GM21737 (cell line): ENCODE results near the gene CDSN.
"Not testable (repeated sequence)": the region's sequence is repeated elsewhere in the genome, so short reads cannot be mapped to it uniquely, and the experiment has no call there.

Experiments
- ATAC-seq: cut with Tn5 transposase; IDR thresholded peaks from one replicate; pipeline ENCODE4 v1.9.1; 2021; ENCODE audit warnings: mild to moderate bottlenecking, moderate library complexity; ENCODE audit not compliant: unreplicated experiment

The CDSN gene

DNA sequence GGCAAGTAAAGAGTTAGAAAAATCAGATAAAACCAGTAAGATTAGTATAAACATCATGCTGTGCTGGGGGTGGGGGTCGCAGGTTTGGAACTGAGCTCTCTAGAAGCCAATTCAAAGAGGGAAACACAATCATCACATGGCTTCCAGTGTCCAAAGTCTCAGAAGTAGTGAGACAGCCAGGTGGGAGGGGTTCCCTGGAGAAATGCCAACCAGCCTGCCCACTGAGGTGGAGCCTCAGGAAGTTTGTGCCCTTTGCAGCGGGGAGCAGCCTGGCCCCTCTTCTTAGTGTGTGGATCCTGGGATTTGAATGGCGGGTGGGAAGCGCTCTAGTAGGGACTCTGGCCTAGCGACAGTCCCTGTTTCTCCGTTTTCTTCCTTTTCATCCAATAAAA is 29.3 kb downstream of the CDSN start:
- ATAC-seq: no peak

DNA sequence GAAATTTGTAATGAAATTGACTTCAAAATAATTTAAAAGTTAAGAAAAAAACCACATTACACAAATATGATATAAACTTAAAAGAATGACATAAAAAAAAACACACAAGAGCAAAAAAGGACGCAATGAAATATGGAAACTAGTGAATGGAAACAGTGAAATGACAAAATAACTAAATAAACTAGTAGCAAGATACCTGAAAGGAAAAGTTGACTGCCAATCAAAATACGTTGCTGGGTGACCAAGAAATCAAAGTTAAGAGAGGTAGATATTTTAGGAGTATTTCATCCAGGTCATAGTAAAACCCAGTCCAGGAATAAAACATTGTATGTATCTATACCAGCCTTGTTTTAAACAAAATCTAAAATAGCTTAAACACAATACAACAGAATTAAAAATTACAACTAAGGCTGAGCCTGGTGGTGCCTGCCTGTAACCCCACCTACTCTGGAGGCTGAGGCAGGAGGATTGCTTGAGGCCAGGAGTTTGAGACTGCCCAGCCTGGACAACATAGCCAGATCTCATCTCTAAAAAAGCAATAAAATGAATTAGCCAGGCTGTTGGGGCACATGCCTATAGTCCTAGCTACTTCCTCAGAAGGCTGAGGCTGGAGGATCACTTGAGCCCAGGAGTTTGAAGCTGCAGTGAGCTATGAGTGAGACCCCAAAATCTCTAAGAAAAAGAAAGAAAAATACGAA is 29.8 kb downstream of the CDSN start:
- ATAC-seq: no peak

DNA sequence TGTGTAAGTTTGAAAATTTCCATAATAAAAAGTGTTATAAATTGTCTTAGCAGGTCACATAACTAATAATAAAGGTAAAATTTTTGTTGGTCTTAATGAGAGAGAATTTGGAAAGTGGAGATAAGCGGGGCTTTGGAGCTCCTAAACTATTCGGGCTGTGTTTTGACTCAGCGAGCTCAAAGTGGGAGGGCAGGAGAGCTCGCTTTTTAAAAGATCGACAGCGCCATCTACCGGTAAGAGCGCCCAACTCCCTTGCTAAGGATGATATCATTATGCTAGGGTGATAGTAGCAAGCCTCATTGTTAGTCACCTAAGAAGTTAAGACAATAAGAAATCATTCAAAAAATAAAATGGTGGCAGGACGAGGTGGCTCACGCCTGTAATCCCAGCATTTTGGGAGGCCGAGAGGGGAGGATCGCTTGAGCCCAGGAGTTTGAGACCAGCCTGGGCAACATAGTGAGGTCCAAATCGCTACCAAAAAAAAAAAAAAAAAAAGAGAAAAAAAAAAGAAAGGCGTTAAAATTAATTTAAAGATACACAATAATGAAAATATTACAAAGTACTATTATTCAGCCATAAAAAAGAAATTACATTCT is 32.7 kb downstream of the CDSN start:
- ATAC-seq: peak; percentile 68

- ATAC-seq: no peak
Measured at GRCh38 chr6:31086788-31087440, 33.3 kb downstream of the CDSN start.

GRCh38 chr6:31083742-31084354 is 36.4 kb downstream of the CDSN start:
- ATAC-seq: no peak

DNA sequence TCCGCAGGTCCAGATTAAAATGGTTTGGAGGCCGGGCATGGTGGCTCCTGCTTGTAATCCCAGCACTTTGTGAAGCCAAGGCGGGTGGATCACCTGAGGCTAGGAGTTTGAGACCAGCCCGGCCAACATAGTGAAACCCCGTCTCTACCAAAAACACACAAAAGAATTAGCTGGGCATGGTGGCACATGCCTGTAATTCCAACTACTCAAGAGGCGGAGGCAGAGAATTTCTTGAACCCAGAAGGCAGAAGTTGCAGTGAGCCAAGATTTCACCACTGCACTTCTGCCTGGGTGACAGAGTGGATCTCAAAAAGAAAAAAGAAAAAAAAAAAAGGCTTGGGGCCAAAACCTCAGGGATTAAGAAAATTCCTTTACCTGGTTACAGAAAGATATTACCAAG is 38.4 kb downstream of the CDSN start:
- no peak for ATAC-seq

DNA sequence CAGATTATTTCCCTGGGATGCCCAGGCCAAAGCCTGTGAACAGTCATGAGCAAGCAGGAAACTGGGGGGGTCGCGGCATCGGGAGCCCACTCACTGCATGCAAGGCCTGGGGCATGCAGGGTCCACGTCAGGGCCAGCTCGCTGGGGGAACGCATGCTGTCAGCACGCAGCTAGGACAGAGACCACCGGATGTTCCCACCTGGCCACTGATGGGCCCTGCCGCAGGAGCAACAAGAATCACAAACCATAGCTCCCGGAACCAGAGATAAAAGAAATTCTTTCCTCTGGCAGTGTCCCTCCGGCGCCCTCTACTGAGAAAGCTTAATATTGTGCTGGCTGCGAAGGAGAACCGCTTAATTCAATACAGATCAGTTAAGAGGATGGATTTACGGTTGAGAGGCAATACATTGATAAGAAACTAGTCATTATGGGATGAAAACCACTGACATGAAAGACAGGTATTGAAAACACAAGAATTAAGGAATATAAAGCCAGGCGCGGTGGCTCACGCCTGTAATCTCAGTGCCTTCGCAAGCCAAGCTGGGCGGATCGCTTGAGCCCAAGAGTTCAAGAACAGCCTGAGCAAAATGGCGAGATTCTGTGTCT is 40.5 kb downstream of the CDSN start:
- ATAC-seq: no peak

- no peak for ATAC-seq
Measured at GRCh38 chr6:31076611-31077010, 43.6 kb downstream of the CDSN start.

GRCh38 chr6:31075528-31075927 is 44.7 kb downstream of the CDSN start:
- no peak for ATAC-seq

- ATAC-seq: no peak
Measured at GRCh38 chr6:31074401-31074800, 45.8 kb downstream of the CDSN start.

- no peak for ATAC-seq
Measured at GRCh38 chr6:31070711-31071197, 49.5 kb downstream of the CDSN start.

DNA sequence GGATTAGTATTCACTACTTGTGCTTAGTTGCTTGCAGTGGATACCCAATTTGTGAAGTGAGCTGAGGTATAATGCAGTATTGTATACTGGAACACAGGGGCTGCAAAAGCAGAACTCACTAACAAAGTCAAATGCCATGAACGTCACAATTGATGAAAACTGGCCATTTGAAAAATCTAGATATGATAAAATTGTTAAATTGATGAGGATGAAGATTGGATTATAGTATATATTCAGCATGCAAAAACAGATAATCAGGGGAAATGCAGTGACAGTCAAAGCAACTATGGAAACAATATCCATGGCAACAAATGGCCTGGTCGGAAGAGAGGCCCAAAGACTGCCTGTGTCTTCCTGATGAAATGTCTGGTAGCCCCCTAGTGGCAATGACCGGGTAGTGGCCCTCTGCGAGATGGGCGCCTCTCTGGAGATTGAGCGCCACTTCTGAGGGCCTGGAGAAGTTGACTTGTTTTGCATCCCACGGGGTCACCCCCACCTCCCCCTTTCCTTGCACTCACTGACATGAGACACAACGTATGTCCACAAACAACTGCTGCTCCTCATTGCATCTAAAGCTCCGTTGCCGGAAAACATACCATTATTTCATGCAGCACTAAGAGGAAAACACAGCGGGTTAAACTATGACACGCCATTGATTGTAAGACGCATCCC is 51.4 kb downstream of the CDSN start:
- peak; percentile 59 for ATAC-seq

- not testable (repeated sequence) for ATAC-seq
Measured at GRCh38 chr6:31067891-31068668, 52.2 kb downstream of the CDSN start.

DNA sequence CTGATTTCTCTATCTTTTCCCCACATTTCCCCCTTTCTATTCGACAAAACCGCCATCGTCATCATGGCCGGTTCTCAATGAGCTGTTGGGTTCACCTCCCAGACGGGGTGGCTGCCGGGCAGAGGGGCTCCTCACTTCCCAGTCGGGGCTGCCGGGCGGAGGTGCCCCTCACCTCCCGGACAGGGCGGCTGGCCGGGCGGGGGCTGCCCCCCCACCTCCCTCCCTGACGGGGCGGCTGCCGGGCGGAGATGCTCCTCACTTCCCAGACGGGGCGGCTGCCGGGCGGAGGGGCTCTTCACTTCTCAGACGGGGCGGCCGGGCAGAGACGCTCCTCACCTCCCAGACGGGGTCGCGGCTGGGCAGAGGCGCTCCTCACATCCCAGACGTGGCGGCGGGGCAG is 53.2 kb downstream of the CDSN start:
- ATAC-seq: not testable (repeated sequence)

- no peak for ATAC-seq
Measured at GRCh38 chr6:31065556-31065955, 54.7 kb downstream of the CDSN start.
